Fibroblast of skin of back (primary cell): ENCODE measurements around the gene CC2D2A.
A peak's percentile ranks its signal among the peaks of the same experiment; 100 is the strongest.
"Not testable (repeated sequence)": the region's sequence is repeated elsewhere in the genome, so short reads cannot be mapped to it uniquely, and the experiment has no call there.

Experiments used
- DNase-seq: peaks from one replicate; pipeline ENCODE4 v3.0.0-alpha.2; 2013

The CC2D2A gene

GRCh38 chr4:15562114-15562513, 92.4 kb downstream of the CC2D2A start:
- no peak for DNase-seq

DNA sequence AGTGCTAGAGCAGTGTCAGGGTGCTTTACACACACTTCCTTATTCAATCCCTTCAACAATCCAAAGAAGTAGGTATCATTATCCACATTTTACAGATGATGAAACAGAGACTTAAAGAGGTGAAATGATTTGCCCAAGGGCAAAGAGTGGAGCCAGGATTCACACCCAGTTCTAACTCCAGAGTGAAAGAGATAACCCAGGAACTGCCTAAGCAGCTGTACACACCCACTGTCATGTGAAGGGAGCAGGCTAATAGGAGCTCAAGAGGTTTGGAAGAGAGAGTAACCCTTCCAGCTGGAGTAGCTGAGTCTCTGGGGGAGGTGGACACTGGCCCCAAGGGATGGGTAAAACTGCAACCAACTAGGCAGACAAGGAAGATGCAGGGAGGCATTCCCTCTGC, 92.9 kb downstream of the CC2D2A start:
- DNase-seq: no peak

DNA sequence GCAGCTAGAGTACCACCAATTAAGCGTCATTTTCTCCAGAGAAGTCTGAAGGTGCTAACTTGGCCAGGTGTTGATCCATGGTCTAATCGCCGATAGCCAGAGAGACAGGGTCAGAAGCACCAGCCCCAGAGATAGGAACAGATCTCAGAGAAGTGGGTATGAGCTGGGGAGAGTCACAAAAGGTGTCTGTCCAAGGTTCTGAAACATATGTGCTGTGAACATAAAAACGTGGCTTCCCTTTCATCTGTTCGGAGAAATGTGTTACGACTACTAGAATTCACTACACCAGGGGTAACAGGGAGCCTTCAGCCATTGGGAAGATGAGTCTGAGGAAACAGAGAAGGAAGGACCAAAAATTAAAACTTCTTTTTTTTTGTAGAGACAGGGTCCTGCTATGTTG, 94.2 kb downstream of the CC2D2A start:
- no peak for DNase-seq

- no peak for DNase-seq
Observed at GRCh38 chr4:15568821-15569220, 99.1 kb downstream of the CC2D2A start.

DNA sequence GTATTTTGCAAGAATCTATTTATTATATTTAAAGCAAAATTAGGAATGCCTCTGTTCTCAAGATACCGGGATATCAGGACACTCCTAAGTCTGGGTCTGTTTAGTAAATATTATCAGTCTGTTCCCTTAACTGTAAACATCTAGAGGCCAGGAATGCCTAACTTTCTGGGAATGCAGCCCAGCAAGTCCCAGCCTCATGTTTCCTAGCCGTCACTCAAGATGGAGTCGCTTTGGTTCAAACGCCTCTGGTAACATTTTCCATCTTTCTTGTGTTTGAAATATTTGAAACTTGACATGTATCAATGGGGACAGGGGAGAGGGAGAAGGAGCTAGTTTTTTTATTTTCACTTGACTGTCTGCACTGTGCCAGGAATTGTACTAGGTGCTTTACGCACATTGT, 100.1 kb downstream of the CC2D2A start:
- no peak for DNase-seq

DNA sequence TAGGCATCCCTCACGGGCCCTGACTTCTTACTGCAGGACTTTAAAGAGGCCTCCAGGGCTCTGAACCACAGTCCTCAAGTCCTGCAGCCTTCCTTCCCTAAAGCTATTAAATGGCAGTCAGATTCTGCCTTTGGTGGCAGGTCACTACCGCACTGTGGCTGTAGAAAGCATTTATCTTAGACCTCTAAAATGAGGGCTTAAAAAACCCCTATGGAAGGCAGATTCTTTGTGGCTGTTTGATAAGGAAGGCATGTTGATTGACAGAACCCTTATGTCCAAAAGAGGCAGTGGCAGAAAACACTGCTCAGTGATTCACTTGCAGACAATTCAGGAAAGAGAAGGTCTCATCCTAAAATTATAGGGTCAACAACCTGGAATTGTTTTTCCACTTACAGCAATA, 106.3 kb downstream of the CC2D2A start:
- DNase-seq: peak; percentile 62

DNA sequence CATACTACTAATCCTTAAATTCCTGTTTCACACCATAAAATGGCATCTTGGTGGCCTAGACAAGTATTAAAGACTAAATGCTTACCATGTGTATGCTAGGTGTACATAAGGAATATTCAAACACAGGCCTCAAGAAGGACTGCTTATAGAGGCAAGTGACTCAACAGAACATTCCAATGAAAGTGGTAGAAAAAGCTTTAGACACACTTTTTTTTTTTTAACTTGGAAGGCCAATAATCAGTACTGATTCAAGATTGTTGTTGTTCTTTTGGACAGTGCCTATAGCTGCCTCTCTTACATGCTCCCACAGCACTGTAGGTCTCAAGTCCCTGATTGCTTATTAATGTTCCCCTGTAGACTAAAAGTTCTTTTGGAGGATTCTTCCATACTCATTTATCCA, 107.8 kb downstream of the CC2D2A start:
- peak; percentile 71 for DNase-seq

GRCh38 chr4:15584785-15585184, 115.1 kb downstream of the CC2D2A start:
- no peak for DNase-seq

DNA sequence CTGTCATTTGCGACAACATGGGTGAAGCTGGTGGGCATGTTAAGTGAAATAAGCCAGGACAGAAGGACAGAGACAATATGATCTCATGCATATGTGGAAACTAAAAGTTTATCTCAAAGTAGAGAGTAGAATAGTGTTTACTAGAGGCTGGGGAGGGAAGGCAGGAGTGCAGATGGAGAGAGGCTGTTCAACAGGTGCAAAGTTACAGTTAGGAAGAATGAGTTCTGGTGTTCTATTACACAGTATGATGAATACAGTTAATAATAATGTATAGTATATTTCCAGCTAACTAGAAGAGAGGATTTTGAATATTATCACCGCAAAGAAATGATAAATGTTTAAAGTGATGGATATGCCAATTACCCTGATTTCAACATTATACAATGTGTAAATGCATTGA, 115.6 kb downstream of the CC2D2A start:
- no peak for DNase-seq

GRCh38 chr4:15586066-15586465, 116.4 kb downstream of the CC2D2A start:
- DNase-seq: no peak

- DNase-seq: no peak
Observed at GRCh38 chr4:15587649-15588048, 118.0 kb downstream of the CC2D2A start.

DNA sequence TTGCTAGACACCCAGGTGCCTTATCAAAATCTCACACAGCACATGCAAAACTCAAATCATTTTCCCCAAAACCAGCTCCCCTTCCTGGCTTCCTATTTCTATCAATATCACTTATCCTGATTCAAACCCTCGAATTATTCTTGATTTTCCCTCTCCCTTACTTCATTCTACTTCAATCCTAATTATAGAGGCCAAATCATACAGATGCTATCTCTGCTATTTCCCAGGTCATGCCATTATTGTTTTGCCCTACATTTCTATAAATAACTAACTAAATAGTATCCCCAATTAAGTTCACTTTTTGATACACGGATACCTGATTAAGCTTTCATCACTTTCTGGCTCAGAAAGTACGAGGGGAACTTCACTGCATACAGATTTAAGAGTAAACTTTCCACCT, 123.1 kb downstream of the CC2D2A start:
- DNase-seq: no peak

GRCh38 chr4:15598644-15599043, 129.0 kb downstream of the CC2D2A start:
- peak; percentile 77 for DNase-seq

DNA sequence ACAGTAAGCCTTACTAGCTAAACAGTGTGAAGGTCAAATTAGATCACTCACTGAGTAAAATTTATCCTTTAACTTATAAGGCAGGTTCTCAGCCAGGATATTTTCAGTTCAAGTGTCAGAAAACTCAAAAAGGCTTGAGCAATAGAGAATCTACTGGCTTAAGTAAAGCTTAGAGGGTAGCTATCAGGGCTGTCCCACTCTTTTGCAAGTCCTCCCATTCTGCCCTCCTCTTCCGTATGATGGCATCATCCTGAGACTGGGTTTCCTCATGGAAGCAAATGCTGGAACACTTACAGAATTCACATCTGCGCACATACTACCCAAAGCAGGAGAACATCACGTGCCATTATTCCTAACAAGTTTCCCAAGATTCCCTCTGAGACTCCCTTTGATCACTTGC, 130.5 kb downstream of the CC2D2A start:
- DNase-seq: no peak

GRCh38 chr4:15601862-15602261, 132.2 kb downstream of the CC2D2A start:
- DNase-seq: no peak

DNA sequence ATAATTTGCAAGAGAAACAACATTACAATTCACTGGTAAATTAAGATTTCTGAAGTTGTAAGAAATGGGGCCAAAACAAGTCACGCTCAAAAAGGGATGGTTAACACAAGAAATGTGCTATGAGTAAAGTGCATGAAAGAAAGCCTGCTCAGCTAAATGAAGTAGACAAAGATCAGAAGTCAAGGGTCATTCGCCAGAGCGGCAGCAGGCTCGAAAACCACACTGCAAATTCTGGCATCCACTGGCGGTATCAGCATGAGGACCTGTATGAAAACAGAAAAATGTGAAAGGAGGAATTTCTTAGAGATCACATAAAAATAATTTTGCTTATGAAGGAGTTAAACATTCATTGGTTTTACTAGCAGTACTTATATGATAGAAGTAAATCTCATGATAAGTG, 135.9 kb downstream of the CC2D2A start:
- no peak for DNase-seq

DNA sequence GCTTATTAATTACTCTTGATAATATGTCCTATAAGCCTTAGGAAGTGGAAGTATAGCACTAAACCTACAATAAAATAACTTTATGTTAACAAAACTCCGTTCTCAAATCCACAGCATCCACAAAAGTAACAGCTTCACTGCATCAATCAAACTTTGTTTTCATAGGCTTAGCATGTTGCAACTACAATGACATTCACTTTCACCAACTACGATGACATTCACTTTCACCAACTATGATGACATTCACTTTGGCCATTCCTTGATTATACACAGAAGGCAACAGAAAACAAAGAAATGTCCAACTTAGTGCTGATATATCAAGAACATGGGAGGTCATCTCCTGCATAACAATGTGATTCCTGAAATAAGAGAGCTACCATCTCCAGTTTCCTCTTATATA, 141.2 kb downstream of the CC2D2A start:
- DNase-seq: no peak

GRCh38 chr4:15612136-15612535, 142.5 kb downstream of the CC2D2A start:
- no peak for DNase-seq

DNA sequence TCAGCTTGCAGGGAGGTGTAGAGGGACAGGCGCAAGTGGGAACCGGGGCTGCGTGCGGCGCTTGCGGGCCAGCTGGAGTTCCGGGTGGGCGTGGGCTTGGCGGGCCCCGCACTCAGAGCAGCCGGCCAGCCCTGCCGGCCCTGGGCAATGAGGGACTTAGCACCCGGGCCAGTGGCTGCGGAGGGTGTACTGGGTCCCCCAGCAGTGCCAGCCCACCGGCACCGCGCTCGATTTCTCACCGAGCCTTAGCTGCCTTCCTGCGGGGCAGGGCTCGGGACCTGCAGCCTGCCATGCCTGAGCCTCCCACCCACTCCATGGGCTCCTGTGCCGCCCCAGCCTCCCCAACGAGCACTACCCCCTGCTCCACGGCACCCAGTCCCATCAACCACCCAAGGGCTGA, 145.2 kb downstream of the CC2D2A start:
- not testable (repeated sequence) for DNase-seq

DNA sequence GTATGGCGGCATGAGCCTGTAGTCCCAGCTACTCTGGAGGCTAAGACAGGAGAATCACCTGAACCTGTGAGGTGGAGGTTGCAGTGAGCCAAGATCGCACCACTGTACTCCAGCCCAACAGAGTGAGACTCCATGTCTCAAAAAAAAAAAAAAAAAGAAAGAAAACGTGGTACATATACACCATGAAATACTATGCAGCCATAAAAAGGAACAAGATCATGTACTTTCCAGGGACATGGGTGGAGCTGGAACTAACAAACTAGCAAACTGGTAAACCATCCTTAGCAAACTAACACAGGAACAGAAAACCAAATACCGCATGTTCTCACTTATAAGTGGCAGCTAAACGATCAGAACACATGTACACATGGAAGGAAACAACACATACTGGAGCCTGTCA, 147.7 kb downstream of the CC2D2A start:
- not testable (repeated sequence) for DNase-seq

DNA sequence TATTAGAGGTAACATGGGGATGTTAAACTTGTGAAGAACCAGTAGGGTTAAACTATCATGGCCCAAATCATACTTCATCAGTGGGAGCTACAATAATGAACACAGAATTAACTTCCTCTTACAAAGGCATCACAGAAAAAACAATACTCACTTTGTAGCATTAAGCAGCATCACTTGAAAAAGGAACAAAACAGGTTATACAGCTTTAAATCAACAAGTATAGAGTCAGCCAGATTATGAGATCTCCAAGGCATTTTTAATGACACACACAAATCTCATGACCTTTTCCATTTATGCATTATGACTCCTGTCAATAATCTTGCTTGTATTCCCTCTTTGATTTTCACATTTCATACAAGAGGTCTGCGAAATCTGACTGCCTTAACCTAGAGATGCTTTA, 167.1 kb downstream of the CC2D2A start:
- DNase-seq: no peak

DNA sequence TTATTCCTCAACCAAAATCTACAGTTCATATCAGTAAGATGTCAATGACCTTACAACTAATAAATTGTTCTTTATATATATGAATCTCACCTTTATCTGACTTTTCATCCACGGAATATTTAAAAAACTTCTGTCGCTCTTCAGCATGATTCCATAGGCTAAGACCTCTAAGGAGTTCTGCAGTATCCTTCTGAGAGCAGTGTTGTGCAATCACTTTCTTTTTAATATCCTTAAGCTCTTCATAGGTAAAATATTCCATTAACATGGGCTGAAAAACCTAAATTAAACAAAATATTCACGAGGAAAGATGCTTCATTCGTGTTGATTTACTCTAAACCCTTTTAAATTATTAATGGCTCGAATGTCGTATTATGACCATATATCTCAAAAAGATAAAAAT, 168.7 kb downstream of the CC2D2A start:
- no peak for DNase-seq

DNA sequence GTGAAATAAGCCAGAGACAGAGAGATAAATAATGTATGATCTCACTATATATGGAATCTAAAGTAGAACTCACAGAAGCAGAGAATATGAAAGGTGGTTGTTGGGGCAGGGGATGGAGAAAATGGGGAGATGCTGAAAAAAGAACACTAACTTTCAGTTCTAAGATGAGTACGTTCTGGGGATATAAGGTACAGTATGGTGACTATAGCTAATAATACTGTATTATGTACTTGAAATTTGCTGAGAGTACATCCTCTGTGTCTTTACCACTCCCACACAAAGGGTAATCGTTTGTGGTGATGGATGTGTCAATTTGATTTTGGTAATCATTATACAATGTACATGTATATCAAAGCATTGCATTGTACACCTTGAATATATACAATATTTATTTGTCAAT, 178.9 kb downstream of the CC2D2A start:
- no peak for DNase-seq

DNA sequence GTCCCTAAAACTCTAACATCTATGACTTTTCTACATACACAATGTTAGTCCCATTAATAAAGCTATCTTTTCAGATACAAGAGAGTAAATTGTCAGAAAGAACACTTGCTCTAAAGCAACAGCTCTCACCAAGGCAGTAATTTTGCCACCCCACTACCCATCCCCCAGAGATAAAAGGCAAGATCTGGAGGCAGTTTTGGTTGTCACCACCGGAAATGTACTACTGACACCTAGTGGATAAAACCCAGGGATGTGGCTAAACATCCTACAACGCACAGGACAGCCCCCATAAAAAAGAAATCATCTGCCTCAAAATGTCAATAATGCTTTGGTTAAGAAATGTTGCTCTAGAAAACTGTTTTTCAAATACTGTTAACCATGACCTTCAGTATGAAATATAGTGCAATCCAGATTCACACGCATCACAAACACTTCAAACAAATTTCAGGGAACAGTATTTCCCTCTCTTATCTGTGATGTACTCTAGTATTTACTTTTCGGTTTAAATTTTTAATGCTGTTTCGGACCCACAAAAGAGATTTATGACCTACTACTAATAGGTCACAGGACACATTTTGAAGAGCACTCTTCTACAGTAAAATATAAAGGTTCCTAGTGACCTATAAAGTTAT, 180.3 kb downstream of the CC2D2A start:
- peak; percentile 70 for DNase-seq
